Measurements from ENCODE around the gene CZIB. TPM values are rescaled to one million over a fixed set of nuclear protein-coding genes. Genes with fewer than 3 reads are reported as not detected.
"Not testable (repeated sequence)": the region's sequence is repeated elsewhere in the genome, so short reads cannot be mapped to it uniquely, and the experiment has no call there.

The CZIB gene
- total RNA-seq, 1 donor from 2014 or later: 59.8 TPM

DNA sequence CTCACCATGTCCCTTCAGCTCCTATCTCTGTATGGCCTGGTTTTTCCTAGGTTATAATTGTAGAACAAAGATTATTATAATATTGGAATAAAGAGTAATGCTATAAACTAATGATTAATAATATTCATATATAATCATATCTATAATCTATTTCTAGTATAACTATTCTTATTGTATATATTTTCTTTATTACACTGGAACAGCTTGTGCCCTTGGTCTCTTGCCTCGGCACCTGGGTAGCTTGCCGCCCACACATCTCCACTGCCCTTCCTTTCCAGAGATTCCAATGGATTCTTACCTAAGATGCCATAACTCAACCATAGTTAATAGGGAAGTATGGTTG, 34.5 kb downstream of the CZIB start:
- not testable (repeated sequence) for H3K36me3 Mint-ChIP-seq (ENCODE audit: unreplicated experiment); H3K27ac Mint-ChIP-seq (ENCODE audit: unreplicated experiment); H3K27me3 Mint-ChIP-seq (ENCODE audit: unreplicated experiment); H3K4me1 Mint-ChIP-seq (ENCODE audit: unreplicated experiment); H3K9me3 Mint-ChIP-seq (ENCODE audit: unreplicated experiment); H3K4me3 Mint-ChIP-seq (ENCODE audit: unreplicated experiment); DNase-seq (ENCODE audit: extremely low spot score, unreplicated experiment)
- TF ChIP-seq, protein P1, sequence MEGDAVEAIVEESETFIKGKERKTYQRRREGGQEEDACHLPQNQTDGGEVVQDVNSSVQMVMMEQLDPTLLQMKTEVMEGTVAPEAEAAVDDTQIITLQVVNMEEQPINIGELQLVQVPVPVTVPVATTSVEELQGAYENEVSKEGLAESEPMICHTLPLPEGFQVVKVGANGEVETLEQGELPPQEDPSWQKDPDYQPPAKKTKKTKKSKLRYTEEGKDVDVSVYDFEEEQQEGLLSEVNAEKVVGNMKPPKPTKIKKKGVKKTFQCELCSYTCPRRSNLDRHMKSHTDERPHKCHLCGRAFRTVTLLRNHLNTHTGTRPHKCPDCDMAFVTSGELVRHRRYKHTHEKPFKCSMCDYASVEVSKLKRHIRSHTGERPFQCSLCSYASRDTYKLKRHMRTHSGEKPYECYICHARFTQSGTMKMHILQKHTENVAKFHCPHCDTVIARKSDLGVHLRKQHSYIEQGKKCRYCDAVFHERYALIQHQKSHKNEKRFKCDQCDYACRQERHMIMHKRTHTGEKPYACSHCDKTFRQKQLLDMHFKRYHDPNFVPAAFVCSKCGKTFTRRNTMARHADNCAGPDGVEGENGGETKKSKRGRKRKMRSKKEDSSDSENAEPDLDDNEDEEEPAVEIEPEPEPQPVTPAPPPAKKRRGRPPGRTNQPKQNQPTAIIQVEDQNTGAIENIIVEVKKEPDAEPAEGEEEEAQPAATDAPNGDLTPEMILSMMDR (IDR thresholded peaks at IDR 0.05): peak; percentile 6

DNA sequence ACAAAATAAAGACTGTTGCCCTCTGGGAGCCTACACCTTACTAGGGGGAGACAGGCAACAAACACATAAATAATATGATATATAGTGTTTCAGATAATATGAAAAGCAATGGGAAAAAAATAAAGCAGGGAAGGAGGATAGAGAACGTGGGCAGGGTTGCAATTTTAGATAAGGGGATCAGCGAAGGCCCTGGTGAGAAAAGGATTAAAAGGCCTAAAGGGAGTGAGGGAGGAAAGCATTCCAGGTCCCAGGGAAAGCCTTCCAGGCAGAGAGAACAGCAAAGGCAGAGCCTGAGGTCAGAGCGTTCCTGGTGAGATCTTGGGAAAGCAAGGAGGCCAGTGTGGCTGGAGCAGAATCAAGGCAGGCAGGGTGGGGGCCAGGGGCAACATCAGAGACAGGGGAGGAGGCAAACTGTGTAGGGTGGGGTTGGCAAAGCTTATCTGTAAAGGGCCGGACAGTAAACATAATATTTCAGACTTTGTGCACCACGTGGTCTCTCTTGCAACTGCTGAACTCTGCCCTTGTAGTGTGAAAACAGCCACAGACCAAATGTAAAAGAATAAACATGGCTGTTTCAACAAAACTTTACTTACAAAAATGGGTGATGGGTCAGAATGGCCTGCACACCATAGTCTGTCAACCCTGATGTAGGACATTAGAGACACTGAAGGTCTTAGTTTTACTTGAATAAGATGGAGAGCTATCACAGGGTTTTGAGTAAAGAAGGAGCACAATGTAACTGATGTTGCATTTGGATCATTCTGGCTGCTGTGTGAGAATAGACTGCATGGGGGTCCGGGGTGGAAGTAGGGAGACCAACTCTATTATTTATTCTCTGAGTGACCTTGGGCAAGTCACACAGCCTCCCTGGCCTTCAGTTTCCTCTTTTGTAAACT, 37.1 kb downstream of the CZIB start:
- TF ChIP-seq, protein P1 (IDR thresholded peaks at IDR 0.05): no peak
- no peaks in the 10 kb centered on the region for H3K36me3 Mint-ChIP-seq (ENCODE audit: unreplicated experiment)
- no peaks in the 10 kb centered on the region for H3K9me3 Mint-ChIP-seq (ENCODE audit: unreplicated experiment)
- no peaks in the 10 kb centered on the region for H3K4me1 Mint-ChIP-seq (ENCODE audit: unreplicated experiment)
- no peaks in the 10 kb centered on the region for H3K27me3 Mint-ChIP-seq (ENCODE audit: unreplicated experiment)
- no peak for DNase-seq (ENCODE audit: extremely low spot score, unreplicated experiment)
- H3K27ac Mint-ChIP-seq (ENCODE audit: unreplicated experiment): no peak overlapping the region
- H3K4me3 Mint-ChIP-seq (ENCODE audit: unreplicated experiment): no peak overlapping the region

DNA sequence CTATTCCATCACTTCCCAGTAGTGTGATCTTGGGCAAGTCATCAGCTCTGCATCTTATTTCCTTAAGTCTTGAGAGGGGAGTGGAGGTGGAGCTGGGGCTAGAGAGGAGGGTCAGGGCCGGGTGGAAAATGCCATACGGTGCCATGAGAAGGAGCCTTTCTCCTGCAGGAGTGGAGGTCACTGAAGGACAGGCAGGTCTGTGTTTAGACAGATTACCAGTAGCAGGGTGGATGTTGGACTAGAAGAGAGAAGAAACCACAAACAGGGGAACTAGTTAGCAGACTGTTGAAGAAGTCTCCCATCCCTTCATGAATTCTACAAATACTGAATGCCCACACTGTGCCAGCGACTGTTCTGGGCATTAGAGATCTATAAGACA, 37.7 kb downstream of the CZIB start:
- H3K36me3 Mint-ChIP-seq (ENCODE audit: unreplicated experiment): no peaks in the 10 kb centered on the region
- no peaks in the 10 kb centered on the region for H3K27me3 Mint-ChIP-seq (ENCODE audit: unreplicated experiment)
- TF ChIP-seq, protein P1 (IDR thresholded peaks at IDR 0.05): no peak
- no peak for DNase-seq (ENCODE audit: extremely low spot score, unreplicated experiment)
- no peaks in the 10 kb centered on the region for H3K4me1 Mint-ChIP-seq (ENCODE audit: unreplicated experiment)
- H3K9me3 Mint-ChIP-seq (ENCODE audit: unreplicated experiment): no peaks in the 10 kb centered on the region
- H3K27ac Mint-ChIP-seq (ENCODE audit: unreplicated experiment): no peak overlapping the region
- no peak overlapping the region for H3K4me3 Mint-ChIP-seq (ENCODE audit: unreplicated experiment)

DNA sequence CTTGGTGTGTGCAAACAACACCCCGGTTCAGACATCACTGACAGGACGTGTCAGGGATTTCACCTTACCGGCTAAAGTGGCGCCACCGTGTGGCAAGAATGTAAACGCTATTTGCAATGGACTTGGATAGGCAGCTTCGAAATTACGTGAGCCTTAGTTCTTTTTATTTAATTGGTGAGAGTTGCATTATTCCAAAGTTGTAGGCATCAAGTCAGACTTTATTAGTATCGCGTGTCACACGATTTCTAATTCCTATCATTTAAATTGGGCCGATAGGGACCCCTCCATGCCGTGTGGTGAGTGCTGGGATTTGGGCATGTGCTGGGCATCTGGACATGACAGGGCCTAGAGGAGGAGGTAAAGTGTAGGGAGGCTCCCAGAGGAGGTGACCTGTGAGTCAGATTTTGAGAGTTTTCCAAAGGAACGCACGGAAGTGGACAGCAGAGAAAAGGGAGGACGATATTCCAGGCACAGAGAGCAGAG, 38.3 kb downstream of the CZIB start:
- TF ChIP-seq, protein P1 (IDR thresholded peaks at IDR 0.05): peak; percentile 85
- Mint-ChIP-seq H3K27ac (ENCODE audit: unreplicated experiment) (no peak overlapping the region), H3K4me1 (ENCODE audit: unreplicated experiment) (no peaks in the 10 kb centered on the region), H3K36me3 (ENCODE audit: unreplicated experiment) (no peaks in the 10 kb centered on the region), H3K9me3 (ENCODE audit: unreplicated experiment) (no peaks in the 10 kb centered on the region), H3K27me3 (ENCODE audit: unreplicated experiment) (no peaks in the 10 kb centered on the region), H3K4me3 (ENCODE audit: unreplicated experiment) (no peak overlapping the region)
- peak; percentile 89 for DNase-seq (ENCODE audit: extremely low spot score, unreplicated experiment)

DNA sequence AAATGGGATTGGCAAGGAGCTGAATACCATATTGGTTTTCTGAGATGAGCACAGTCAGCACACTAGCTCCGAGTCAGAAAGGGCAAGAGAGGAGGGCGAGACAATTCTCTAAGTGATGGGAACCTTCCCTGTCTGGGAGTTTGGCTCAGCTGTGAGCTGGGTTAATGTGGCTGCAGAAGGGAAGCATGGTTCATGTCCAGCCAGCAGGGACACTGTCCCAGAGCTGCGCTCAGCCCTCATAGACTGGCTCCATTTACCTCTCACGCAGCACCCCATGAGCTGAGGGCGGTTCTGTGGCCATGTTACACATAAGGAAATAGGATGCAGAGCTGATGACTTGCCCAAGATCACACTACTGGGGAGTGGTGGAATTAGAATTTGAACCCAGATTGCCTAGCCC, 39.5 kb downstream of the CZIB start:
- DNase-seq (ENCODE audit: extremely low spot score, unreplicated experiment): no peak
- TF ChIP-seq, protein P1 (IDR thresholded peaks at IDR 0.05): no peak
- Mint-ChIP-seq H3K4me3 (ENCODE audit: unreplicated experiment) (no peak overlapping the region), H3K4me1 (ENCODE audit: unreplicated experiment) (no peaks in the 10 kb centered on the region), H3K36me3 (ENCODE audit: unreplicated experiment) (no peaks in the 10 kb centered on the region), H3K27me3 (ENCODE audit: unreplicated experiment) (peaks cover 4% of the 10 kb centered on the region), H3K9me3 (ENCODE audit: unreplicated experiment) (no peaks in the 10 kb centered on the region), H3K27ac (ENCODE audit: unreplicated experiment) (no peak overlapping the region)

Measured in osteocyte (in vitro differentiated cells).